ENCODE results near the gene ZNF579.

The ZNF579 gene, protein sequence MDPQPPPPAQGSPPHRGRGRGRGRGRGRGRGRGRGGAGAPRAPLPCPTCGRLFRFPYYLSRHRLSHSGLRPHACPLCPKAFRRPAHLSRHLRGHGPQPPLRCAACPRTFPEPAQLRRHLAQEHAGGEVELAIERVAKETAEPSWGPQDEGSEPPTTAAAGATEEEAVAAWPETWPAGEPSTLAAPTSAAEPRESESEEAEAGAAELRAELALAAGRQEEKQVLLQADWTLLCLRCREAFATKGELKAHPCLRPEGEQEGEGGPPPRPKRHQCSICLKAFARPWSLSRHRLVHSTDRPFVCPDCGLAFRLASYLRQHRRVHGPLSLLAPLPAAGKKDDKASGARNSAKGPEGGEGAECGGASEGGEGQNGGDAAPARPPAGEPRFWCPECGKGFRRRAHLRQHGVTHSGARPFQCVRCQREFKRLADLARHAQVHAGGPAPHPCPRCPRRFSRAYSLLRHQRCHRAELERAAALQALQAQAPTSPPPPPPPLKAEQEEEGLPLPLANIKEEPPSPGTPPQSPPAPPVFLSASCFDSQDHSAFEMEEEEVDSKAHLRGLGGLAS

DNA sequence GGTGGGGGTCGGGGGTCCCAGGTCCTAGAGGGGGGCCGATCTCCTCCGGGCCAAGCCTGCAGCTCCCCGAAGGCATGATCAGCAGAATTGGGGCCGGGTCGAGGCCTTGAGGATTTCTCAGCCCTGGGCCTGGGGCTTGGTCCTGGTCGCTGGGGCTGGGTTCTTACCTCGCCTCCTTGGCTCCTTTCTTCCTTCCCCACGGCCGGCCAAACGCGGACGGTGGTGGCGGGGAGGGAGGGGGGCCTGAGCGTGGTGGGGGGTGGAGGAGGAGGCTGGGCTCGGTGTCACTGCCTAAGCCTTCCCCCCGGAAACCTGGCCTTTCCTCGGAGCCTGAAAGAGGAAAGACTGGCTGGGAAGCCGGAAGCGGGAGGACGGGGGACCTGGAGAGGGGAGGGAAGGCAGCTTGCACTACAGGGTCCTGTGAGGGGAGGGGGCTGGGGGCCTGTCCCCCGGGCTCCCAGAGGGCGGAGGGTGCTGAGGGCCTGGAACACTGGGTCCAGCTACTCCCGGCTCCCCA is at the start of gene ZNF579:
Gene ZNF579, minus strand, starts transcription at position 221 of the 517 bp plus-strand sequence. CDS start 1,209 bp downstream, outside the sequence.
- Histone ChIP-seq H3K4me2 (peak within 1 kb of the TSS; percentile 94), H3K27me3 (no peaks in the 10 kb centered on the region), H4K20me1 (peaks cover 15% of the 10 kb centered on the region), H3K9me3 (no peaks in the 10 kb centered on the region), H3K9ac (peak within 1 kb of the TSS; percentile 85), H3K27ac (peak within 1 kb of the TSS; percentile 85), H3K4me1 (peaks cover 35% of the 10 kb centered on the region), H3K36me3 (peaks cover 37% of the 10 kb centered on the region), H3K4me3 (peak within 1 kb of the TSS; percentile 80)
- no peak for TF ChIP-seq Cebpa-rat (IDR thresholded peaks at IDR 0.05)

DNA sequence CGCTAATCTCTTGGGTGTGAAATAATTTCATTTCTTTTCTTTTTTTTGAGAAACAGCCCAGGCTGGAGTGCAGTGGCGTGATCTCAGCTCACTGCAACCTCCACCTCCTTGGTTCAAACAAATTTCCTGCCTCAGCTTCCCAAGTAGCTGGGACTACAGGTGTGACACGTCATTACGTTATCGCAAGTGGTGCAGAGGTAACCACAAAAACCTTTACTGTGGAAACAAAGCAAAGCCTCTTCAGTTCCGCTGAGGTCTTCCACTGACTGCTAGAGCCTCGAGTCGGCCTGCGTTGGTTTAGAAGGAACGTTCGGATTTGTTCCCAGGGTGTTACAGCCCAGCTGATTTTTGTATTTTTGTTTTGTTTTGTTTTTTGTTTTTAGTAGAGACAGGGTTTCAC is 45.7 kb upstream of the ZNF579 start:
- no peak for TF ChIP-seq Cebpa-rat (IDR thresholded peaks at IDR 0.05)
- Histone ChIP-seq H3K9me3 (no peaks in the 10 kb centered on the region), H3K4me1 (peaks cover 46% of the 10 kb centered on the region), H3K36me3 (peaks cover 11% of the 10 kb centered on the region), H3K27me3 (no peaks in the 10 kb centered on the region), H3K4me2 (no peak overlapping the region), H3K9ac (no peak overlapping the region), H3K4me3 (no peak overlapping the region), H3K27ac (no peak overlapping the region), H4K20me1 (0 out of 2 replicates have a peak, but pooled peaks cover 20% of the 10 kb centered on the region)

DNA sequence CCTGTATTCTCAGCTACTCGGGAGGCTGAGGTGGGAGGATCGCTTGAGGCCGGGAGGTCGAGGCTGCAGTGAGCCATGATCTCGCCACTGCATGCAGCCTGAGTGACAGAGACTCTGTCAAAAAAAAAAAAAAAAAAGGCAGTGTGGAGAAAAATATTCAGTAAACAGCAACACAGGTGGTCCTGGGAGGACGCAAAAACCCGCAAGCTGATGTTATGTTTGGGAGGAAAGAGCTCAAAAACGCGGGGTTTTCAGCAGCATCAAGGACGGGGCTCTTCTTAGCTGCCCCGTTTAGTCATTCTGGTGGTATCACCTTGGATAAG is 44.3 kb upstream of the ZNF579 start:
- peak overlapping the region; percentile 63 for H3K4me3 ChIP-seq
- no peaks in the 10 kb centered on the region for H3K9me3 ChIP-seq
- H3K27me3 ChIP-seq: no peaks in the 10 kb centered on the region
- no peak overlapping the region for H3K27ac ChIP-seq
- H4K20me1 ChIP-seq: 0 out of 2 replicates have a peak, but pooled peaks cover 20% of the 10 kb centered on the region
- H3K9ac ChIP-seq: peak overlapping the region; percentile 79; the same call in 1 of the 2 replicates
- no peak for TF ChIP-seq Cebpa-rat (IDR thresholded peaks at IDR 0.05)
- peaks cover 49% of the 10 kb centered on the region for H3K4me1 ChIP-seq
- H3K36me3 ChIP-seq: peaks cover 25% of the 10 kb centered on the region
- peak overlapping the region; percentile 79 for H3K4me2 ChIP-seq

DNA sequence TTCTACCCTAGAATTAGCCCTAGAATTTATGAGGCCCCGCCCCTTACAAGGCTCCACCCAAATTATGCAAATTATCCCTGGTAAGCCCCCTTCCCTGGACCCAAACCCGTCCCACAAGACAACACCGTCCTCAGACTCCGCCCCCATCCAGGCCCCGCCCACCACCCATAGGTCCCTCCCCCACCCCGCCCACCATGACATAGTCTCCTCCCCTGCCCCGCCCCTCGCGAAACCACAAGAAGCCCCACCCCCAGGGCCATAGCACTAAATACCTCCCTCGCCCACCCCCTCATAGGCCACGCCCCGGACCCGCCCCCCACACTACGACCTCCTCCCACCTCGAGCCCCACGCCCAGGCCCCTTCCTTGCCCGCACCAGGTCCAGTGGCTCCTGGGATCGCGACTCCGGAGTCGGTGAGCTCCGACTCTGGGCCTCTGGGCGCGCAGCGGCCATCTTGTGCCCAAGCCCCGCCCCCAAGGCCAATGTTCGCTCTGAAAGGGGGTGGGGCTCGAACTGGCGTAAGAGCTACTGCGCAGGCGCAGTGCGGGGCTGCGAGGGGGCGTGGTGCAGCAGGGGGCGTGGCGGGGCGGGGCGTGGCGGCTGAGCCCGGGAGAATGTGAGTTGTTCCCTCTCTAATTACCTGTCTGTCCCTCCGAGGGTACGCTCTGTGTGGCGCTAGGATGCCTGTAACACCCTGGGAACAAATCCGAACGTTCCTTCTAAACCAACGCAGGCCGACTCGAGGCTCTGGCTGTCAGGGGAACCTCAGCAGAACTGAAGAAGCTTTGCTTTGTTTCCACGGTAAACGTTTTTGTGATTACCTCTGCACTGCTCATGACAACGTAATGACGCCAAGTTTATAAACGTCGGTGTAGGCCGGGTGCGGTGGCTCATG is 43.7 kb upstream of the ZNF579 start, which contains the start of gene ZNF784:
Gene ZNF784, minus strand, starts transcription at position 458 of the 895 bp plus-strand sequence. Its CDS starts 5 bp downstream, at position 453.
- peak within 1 kb of the TSS; percentile 79 for H3K4me2 ChIP-seq
- H3K4me3 ChIP-seq: peak within 1 kb of the TSS; percentile 63
- no peaks in the 10 kb centered on the region for H3K27me3 ChIP-seq
- TF ChIP-seq Cebpa-rat (IDR thresholded peaks at IDR 0.05): no peak
- peaks cover 30% of the 10 kb centered on the region for H3K36me3 ChIP-seq
- H3K9ac ChIP-seq: peak within 1 kb of the TSS; percentile 79; the same call in 1 of the 2 replicates
- 0 out of 2 replicates have a peak, but pooled peaks cover 20% of the 10 kb centered on the region for H4K20me1 ChIP-seq
- peak within 1 kb of the TSS; percentile 80; the same call in 1 of the 2 replicates for H3K27ac ChIP-seq
- no peaks in the 10 kb centered on the region for H3K9me3 ChIP-seq
- peaks cover 43% of the 10 kb centered on the region for H3K4me1 ChIP-seq

DNA sequence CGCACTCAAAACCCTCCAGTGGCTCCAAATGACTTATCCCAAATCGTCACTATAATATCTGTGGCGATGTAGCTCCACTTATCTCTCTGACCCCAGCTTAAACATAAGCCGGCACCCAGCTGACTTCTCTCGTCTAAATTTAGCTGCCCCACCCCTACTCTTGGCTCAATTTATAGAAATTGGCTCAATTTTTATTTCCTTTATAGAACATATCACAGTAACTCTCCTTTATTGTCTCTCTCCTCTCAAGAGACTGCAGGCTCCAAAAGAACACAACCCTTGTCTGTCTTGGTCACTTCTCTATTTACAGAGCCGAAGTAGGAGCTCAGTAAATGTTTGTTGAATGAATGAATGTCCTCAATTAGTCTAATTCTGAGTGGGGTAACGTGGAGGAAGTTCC is 42.9 kb upstream of the ZNF579 start:
- Histone ChIP-seq H3K9me3 (no peaks in the 10 kb centered on the region), H3K36me3 (peaks cover 32% of the 10 kb centered on the region), H3K4me2 (peak overlapping the region; percentile 10), H3K27ac (no peak overlapping the region), H3K9ac (no peak overlapping the region), H3K4me1 (peaks cover 35% of the 10 kb centered on the region), H4K20me1 (0 out of 2 replicates have a peak, but pooled peaks cover 20% of the 10 kb centered on the region), H3K27me3 (no peaks in the 10 kb centered on the region), H3K4me3 (peak overlapping the region; percentile 52)
- TF ChIP-seq Cebpa-rat (IDR thresholded peaks at IDR 0.05): no peak

DNA sequence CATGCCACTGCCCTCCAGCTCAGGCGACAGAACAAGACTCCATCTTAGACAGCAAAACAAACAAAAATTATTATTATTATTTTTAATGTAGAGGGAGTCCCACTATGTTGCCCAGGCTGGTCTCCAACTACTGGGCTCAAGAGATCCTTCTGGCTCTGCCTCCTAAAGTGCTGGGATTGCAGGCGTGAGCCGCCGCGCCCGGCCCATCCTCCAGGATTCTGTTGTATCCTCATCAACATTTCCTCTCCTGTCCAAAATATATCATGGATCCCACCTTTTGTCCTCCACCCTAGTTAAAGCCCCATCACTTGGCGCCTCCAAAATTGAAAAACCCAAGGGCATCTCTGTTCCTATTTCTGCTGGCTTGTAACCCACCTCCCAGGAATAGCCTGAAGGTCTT is 42.5 kb upstream of the ZNF579 start:
- H3K9me3 ChIP-seq: no peaks in the 10 kb centered on the region
- 0 out of 2 replicates have a peak, but pooled peaks cover 20% of the 10 kb centered on the region for H4K20me1 ChIP-seq
- no peak overlapping the region for H3K27ac ChIP-seq
- H3K9ac ChIP-seq: no peak overlapping the region
- no peaks in the 10 kb centered on the region for H3K27me3 ChIP-seq
- H3K36me3 ChIP-seq: peaks cover 36% of the 10 kb centered on the region
- H3K4me3 ChIP-seq: no peak overlapping the region
- peaks cover 33% of the 10 kb centered on the region for H3K4me1 ChIP-seq
- TF ChIP-seq Cebpa-rat (IDR thresholded peaks at IDR 0.05): no peak
- H3K4me2 ChIP-seq: peak overlapping the region; percentile 10; the same call in 1 of the 2 replicates

DNA sequence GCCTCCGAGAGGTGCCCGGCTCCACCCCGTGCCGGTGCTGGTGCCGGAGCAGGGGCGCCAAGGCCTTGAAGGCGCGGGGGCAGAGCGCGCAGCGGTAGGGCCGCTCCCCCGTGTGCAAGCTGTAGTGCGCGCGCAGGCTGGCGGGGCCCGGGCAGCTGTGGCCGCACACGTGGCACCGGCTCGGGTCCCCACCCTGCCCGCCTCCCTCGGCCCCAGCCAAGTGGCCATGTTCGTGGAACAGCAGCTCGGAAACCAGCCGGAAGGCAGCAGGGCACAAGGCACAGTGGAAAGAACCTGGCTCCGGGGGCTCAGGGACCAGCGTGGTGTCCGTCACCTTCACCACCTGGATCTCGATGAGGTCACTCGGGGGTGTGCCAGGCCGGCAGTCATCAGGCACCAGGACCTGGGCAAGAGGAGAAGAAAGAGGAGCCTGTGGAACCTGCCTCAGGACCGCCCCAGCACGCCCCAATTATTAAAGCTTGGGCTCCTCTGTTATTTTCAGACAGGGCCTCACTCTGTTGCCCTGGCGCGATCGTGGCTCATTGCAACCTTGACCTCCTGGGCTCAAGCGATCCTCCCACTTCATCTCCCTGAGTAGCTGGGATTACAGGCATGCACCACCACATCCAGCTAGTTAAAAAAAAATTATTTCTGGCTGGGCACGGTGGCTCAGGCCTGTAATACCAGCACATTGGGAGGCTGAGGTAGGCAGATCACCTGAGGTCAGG is 41.8 kb upstream of the ZNF579 start:
- H3K27ac ChIP-seq: no peak overlapping the region
- no peaks in the 10 kb centered on the region for H3K27me3 ChIP-seq
- no peak for TF ChIP-seq Cebpa-rat (IDR thresholded peaks at IDR 0.05)
- H3K9ac ChIP-seq: no peak overlapping the region
- H3K4me3 ChIP-seq: no peak overlapping the region
- peaks cover 44% of the 10 kb centered on the region for H3K36me3 ChIP-seq
- H4K20me1 ChIP-seq: 0 out of 2 replicates have a peak, but pooled peaks cover 20% of the 10 kb centered on the region
- peaks cover 33% of the 10 kb centered on the region for H3K4me1 ChIP-seq
- no peak overlapping the region for H3K4me2 ChIP-seq
- H3K9me3 ChIP-seq: no peaks in the 10 kb centered on the region

DNA sequence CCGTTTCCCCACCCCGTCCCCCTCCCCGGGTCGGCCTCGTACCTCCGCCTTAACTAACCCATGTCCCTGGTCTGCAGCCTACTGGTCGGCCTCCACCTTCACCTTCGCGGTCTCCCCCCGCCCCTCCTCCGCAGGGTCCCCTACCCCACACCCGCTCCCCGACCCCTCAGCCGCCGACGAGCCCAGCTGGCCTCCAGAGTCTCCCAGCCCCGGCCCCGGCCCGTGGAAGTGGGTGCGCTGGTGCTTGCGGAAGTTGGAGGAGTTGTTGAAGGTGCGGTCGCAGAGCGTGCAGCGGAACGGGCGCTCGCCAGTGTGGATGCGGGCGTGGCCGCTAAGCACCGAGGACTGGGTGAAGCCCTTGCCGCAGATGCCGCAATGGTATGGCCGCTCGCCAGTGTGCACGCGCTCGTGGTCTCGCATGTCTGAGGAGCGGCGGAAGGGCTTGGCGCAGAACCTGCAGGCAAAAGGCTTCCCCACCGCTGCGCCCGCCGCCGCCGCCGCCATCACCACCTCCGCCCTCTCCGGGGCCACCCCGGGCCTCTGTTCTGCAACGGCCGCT is 41.1 kb upstream of the ZNF579 start:
- H3K4me2 ChIP-seq: no peak overlapping the region
- no peak for TF ChIP-seq Cebpa-rat (IDR thresholded peaks at IDR 0.05)
- H3K27me3 ChIP-seq: no peaks in the 10 kb centered on the region
- peaks cover 20% of the 10 kb centered on the region; the same call in 1 of the 2 replicates for H4K20me1 ChIP-seq
- H3K36me3 ChIP-seq: peaks cover 49% of the 10 kb centered on the region
- no peak overlapping the region for H3K27ac ChIP-seq
- H3K4me3 ChIP-seq: no peak overlapping the region
- H3K4me1 ChIP-seq: peaks cover 33% of the 10 kb centered on the region
- H3K9ac ChIP-seq: no peak overlapping the region
- H3K9me3 ChIP-seq: no peaks in the 10 kb centered on the region
